Liver (tissue), 9 donors: ENCODE measurements around the gene STXBP1. TPM values are rescaled to one million over a fixed set of nuclear protein-coding genes. Genes with fewer than 3 reads are reported as not detected.
"Not testable (repeated sequence)": the region's sequence is repeated elsewhere in the genome, so short reads cannot be mapped to it uniquely, and the experiment has no call there.

Source experiments
- DNase-seq: peaks from one replicate; pipeline ENCODE4 v3.0.0-alpha.2; 2017; ENCODE audit warnings: low spot score
- H3K27ac ChIP-seq, 2 donors: one replicate each; pipeline ENCODE4 v1.7.0; 2013; ENCODE audit warnings: inconsistent platforms in 2 of 2, low read length in 2 of 2, control low read depth in 1 of 2, low read depth in 1 of 2, mild to moderate bottlenecking in 1 of 2
- H3K27me3 ChIP-seq, 4 donors: one replicate each; pipeline versions ENCODE4 v1.6.1 to v1.7.0; 2013; ENCODE audit warnings: low read length in 3 of 4, inconsistent platforms in 1 of 4, mild to moderate bottlenecking in 1 of 4, moderate library complexity in 1 of 4; ENCODE audit not compliant: control insufficient read depth in 4 of 4, insufficient read depth in 4 of 4
- H3K36me3 ChIP-seq, 4 donors: one replicate each; pipeline versions ENCODE4 v1.6.1 to v1.7.0; 2013; ENCODE audit warnings: low read length in 3 of 4, mild to moderate bottlenecking in 3 of 4, low read depth in 1 of 4, moderate library complexity in 1 of 4; ENCODE audit not compliant: control insufficient read depth in 4 of 4, insufficient read depth in 3 of 4
- H3K4me1 ChIP-seq, 4 donors: one replicate each; pipeline versions ENCODE4 v1.6.1 to v1.7.0; 2013; ENCODE audit warnings: low read length in 3 of 4, mild to moderate bottlenecking in 3 of 4, moderate library complexity in 1 of 4; ENCODE audit not compliant: control insufficient read depth in 4 of 4, insufficient read depth in 4 of 4
- H3K4me3 ChIP-seq, 3 donors: one replicate each; pipeline versions ENCODE4 v1.6.1 to v1.7.0; 2013; ENCODE audit warnings: low read length in 3 of 3, control low read depth in 1 of 3, low read depth in 1 of 3, mild to moderate bottlenecking in 1 of 3
- H3K9ac ChIP-seq, 2 donors: one replicate each; pipeline ENCODE4 v1.7.0; 2013; ENCODE audit warnings: low read length in 2 of 2, mild to moderate bottlenecking in 2 of 2, moderate library complexity in 2 of 2, control low read depth in 1 of 2, low read depth in 1 of 2
- H3K9me3 ChIP-seq, 4 donors: one replicate each; pipeline versions ENCODE4 v1.6.1 to v1.7.0; 2013; ENCODE audit warnings: low read length in 3 of 4; ENCODE audit not compliant: control insufficient read depth in 4 of 4
- EGR1 ChIP-seq, 2 donors: IDR thresholded peaks; 2 replicates each; pipeline ENCODE4 v1.6.1; 2016 to 2018; ENCODE audit warnings: antibody characterized with exemption in 2 of 2, low read depth in 2 of 2
- FOXA1 ChIP-seq: IDR thresholded peaks from 2 replicates; pipeline ENCODE4 v1.6.1; 2016; ENCODE audit warnings: antibody characterized with exemption
- FOXA2 ChIP-seq: IDR thresholded peaks from 2 replicates; pipeline ENCODE4 v1.6.1; 2016; ENCODE audit warnings: antibody characterized with exemption
- GABPA ChIP-seq, 2 donors: IDR thresholded peaks in 1 of 2; conservative IDR thresholded peaks in 1 of 2; 2 replicates each; pipeline ENCODE4 v1.6.1; 2016; ENCODE audit warnings: antibody characterized with exemption in 2 of 2, mild to moderate bottlenecking in 1 of 2, moderate library complexity in 1 of 2
- HNF4A ChIP-seq, 2 donors: conservative IDR thresholded peaks; 2 replicates each; pipeline ENCODE4 v1.6.1; 2016; ENCODE audit warnings: antibody characterized with exemption in 2 of 2, mild to moderate bottlenecking in 2 of 2
- HNF4G ChIP-seq: IDR thresholded peaks from 2 replicates; pipeline ENCODE4 v1.6.1; 2016; ENCODE audit warnings: antibody characterized with exemption
- JUND ChIP-seq, 2 donors: IDR thresholded peaks; 2 replicates each; pipeline ENCODE4 v1.6.1; 2016; ENCODE audit warnings: antibody characterized with exemption in 2 of 2
- NR2F2 ChIP-seq: IDR thresholded peaks from 2 replicates; pipeline ENCODE4 v1.6.1; 2016; ENCODE audit warnings: antibody characterized with exemption
- RAD21 ChIP-seq, 2 donors: IDR thresholded peaks; 2 replicates each; pipeline ENCODE4 v1.6.1; 2016; ENCODE audit warnings: antibody characterized with exemption in 2 of 2, mild to moderate bottlenecking in 2 of 2
- RXRA ChIP-seq, 2 donors: IDR thresholded peaks; 2 replicates each; pipeline ENCODE4 v1.6.1; 2017 to 2018; ENCODE audit warnings: antibody characterized with exemption in 2 of 2, mild to moderate bottlenecking in 1 of 2
- SP1 ChIP-seq: IDR thresholded peaks from 2 replicates; pipeline ENCODE4 v1.6.1; 2018; ENCODE audit warnings: antibody characterized with exemption, mild to moderate bottlenecking
- TAF1 ChIP-seq: conservative IDR thresholded peaks from 2 replicates; pipeline ENCODE4 v1.6.1; 2016; ENCODE audit warnings: antibody characterized with exemption, mild to moderate bottlenecking
- YY1 ChIP-seq: IDR thresholded peaks from 2 replicates; pipeline ENCODE4 v1.6.1; 2016; ENCODE audit warnings: antibody characterized with exemption, mild to moderate bottlenecking
- WGBS: extraction: QIAGEN DNeasy Blood & Tissue Kit; methylation state at CpG from one replicate; pipeline ENCODE4 v1.1.7; 2013; 5-methylcytosine and 5-hydroxymethylcytosine counted together
- polyA plus RNA-seq, 2 donors: library from polyadenylated mRNA; stranded (reverse) in 1 of 2; unstranded in 1 of 2; fragments of 200-250 nt in 1 of 2; fragments of >200 nt in 1 of 2; fragmentation: Nextera tagmentation in 1 of 2; extraction: Ambion mirVana in 1 of 2; gene quantifications; one replicate each; pipeline versions ENCODE4 v1.2.1 to v1.2.3, GENCODE V29; 2013 to 2015
- total RNA-seq, 2 donors: library from RNA; depleted of rRNA; stranded (reverse); fragments of >200 nt; gene quantifications; one replicate each; pipeline ENCODE4 v1.2.3, GENCODE V29; 2014
- TF ChIP-seq, protein P1 (sequence below): IDR thresholded peaks from 2 replicates; pipeline ENCODE4 v1.6.1; 2016; ENCODE audit warnings: antibody characterized with exemption
- TF ChIP-seq, protein P2 (sequence below): IDR thresholded peaks from 2 replicates; pipeline ENCODE4 v1.6.1; 2016; ENCODE audit warnings: antibody characterized with exemption, mild to moderate bottlenecking
- TF ChIP-seq, protein P3 (sequence below): IDR thresholded peaks from 2 replicates; pipeline ENCODE4 v1.6.1; 2016; ENCODE audit warnings: antibody characterized with exemption
- TF ChIP-seq, protein P4 (sequence below): IDR thresholded peaks from 2 replicates; pipeline ENCODE4 v1.6.1; 2016; ENCODE audit warnings: antibody characterized with exemption
- donor health status: healthy.
- donor health status: healthy.
- donor health status: healthy.
- donor health status: healthy.
- donor health status: healthy.

The STXBP1 gene
- total and polyA plus RNA-seq, 4 donors: 1.7 to 4.6 (median 2.3) TPM

DNA sequence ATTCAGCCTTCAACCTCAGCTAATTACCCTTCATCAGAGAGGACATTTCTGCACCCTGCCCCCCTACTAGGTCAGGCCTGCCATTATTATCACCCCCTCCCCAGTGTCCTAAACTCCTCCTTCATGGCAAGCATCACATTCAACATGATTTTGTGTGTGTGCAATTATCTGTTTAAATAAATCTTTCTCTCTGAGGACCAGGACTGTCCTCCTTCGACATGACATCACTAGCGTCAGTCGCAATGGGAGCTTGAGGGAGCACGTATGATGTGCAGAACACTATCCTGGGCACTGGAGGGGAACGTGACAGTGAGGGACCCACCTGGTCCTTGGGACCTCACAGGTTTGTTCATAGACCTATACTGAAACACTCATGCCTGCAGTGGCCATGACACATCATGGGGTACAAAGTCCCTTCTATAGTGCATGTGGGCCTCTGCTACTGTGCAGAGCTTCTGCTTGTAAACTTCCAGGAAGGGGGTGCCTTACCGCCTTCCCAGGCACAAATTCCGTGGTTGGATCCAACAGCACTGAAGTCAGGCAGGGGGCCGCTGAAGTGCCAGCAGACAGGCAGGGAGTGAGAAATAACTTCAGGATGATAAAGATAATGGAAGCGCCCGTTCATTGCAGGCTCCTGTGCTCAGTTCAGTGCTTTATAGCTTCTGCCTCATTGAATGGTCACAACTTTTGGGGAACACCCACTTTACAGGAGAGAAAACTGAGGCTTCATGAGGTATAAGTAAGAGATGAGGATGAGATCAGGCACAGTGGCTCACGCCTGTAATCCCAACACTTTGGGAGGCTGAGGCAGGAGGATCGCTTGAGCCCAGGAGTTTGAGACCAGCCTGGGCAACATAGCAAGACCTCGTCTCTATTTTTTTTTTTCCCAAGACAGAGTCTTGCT, 36.0 kb upstream of the STXBP1 start (continued):
- TF ChIP-seq EGR1 (IDR thresholded peaks at IDR 0.05; ENCODE audit: low read depth in 2 of 2) (no peak), JUND (IDR thresholded peaks at IDR 0.05) (no peak), GABPA (IDR thresholded peaks at IDR 0.05 in 1 of 2, conservative IDR thresholded peaks at IDR 0.05 in 1 of 2) (no peak), NR2F2 (no peak), HNF4A (conservative IDR thresholded peaks at IDR 0.05) (no peak), FOXA1 (no peak), RXRA (IDR thresholded peaks at IDR 0.05) (no peak)
- TF ChIP-seq, protein P1, sequence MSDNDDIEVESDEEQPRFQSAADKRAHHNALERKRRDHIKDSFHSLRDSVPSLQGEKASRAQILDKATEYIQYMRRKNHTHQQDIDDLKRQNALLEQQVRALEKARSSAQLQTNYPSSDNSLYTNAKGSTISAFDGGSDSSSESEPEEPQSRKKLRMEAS: no peak

DNA sequence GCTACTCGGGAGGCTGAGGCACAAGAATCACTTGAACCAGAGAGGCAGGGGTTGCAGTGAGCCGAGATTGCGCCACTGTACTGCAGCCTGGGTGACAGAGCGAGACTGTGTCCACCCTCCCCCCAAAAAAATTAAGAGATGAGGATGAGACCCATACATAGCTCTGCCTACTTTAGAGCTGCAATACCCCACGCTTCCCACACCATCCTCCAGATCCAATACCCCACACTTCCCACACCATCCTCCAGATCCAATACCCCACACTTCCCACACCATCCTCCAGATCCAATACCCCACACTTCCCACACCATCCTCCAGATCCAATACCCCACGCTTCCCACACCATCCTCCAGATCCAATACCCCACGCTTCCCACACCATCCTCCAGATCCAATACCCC, 34.9 kb upstream of the STXBP1 start:
- not testable (repeated sequence) for H3K9me3 ChIP-seq, H3K27ac ChIP-seq, H3K36me3 ChIP-seq, DNase-seq, H3K9ac ChIP-seq, H3K4me3 ChIP-seq, H3K27me3 ChIP-seq, H3K4me1 ChIP-seq
- WGBS: 95% methylated on average over 7 of the region's 7 CpGs

DNA sequence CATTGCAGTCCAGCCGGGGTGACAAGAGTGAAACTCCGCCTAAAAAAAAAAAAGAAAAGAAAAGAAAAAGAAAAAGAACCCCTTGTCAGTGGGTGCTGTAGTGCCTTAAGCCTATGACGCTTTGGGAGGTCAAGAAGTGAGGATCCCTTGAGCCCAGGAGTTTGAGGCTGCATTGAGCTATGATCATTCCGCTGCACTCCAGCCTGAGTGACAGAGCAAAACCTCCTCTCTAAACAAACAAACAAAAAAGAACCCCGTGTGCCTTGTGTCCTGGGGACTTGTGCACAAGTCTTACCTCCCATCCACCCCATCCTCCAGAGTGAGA, 33.5 kb upstream of the STXBP1 start:
- WGBS: 46% methylated on average over 5 of the region's 5 CpGs
- Histone ChIP-seq H3K27me3 (no peaks in the 10 kb centered on the region), H3K4me3 (no peak overlapping the region), H3K9me3 (no peaks in the 10 kb centered on the region), H3K36me3 (no peaks in the 10 kb centered on the region), H3K9ac (no peak overlapping the region), H3K27ac (peak overlapping the region; percentile 41 to 85), H3K4me1 (peaks cover 0 to 2% (median 0%) of the 10 kb centered on the region in 4 donors)
- no peak for DNase-seq
- TF ChIP-seq GABPA (IDR thresholded peaks at IDR 0.05 in 1 of 2, conservative IDR thresholded peaks at IDR 0.05 in 1 of 2): no peak
- TF ChIP-seq HNF4G: no peak
- TF ChIP-seq JUND (IDR thresholded peaks at IDR 0.05): no peak
- TF ChIP-seq FOXA2: no peak
- TF ChIP-seq RAD21 (IDR thresholded peaks at IDR 0.05): no peak
- TF ChIP-seq TAF1: no peak

DNA sequence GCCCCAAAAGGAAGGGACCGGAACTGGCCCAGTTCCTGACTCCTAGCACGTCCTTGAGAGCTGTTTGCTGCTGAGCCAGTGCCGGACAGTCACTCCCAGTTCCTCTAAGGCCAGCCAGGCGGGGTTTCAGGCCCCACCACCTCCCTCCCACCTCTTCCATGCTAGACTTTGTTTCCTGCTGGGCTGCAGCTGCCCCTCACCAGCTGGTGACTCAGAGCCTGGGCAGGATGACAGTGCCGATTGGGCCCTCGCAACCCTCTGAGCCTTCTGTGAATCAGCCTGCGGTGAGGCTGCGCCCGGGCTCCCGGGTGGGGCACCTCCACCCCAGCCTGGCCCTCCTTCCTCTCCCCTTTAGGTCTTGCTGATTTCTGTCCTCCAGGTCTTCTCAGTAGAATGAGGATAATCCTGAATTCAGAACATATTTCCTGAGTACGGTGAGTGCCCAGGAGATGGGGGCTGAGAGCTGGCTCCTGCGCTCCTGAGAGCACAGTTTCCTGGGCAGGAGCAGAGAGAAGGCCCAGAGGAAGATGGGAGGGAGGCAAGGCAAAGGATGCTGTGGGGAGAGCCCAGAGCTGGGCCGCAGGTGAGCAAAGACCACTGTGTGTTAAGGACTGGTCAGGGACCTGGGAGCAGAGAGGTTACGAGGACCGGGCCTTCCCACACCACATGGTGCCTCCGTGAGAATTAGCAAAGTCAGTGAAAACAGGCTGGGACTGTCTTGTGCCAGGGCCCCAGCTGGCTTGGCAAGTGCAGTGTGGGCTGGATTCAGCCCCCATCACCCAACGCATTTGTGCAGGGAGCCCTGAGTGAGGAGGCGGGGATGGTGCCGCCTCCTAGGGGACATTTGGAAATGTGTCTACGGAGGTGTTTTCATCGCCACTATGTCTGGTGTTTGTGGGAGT, 32.9 kb upstream of the STXBP1 start:
- no peak for DNase-seq
- Histone ChIP-seq H3K27me3 (no peaks in the 10 kb centered on the region), H3K9ac (peak overlapping the region; percentile 5 to 47), H3K4me1 (peaks cover 0 to 2% (median 0%) of the 10 kb centered on the region in 4 donors), H3K4me3 (no peak overlapping the region), H3K9me3 (no peaks in the 10 kb centered on the region), H3K36me3 (no peaks in the 10 kb centered on the region), H3K27ac (peak overlapping the region; percentile 62 to 85)
- WGBS: 62% methylated on average over 21 of the region's 21 CpGs
- TF ChIP-seq HNF4A (conservative IDR thresholded peaks at IDR 0.05) (no peak), SP1 (peak; percentile 31), YY1 (no peak), JUND (IDR thresholded peaks at IDR 0.05) (peak; percentile 61 to 85), HNF4G (no peak), NR2F2 (peak; percentile 61), RXRA (IDR thresholded peaks at IDR 0.05) (peak in 1 of 2 donors; percentile 7), EGR1 (IDR thresholded peaks at IDR 0.05; ENCODE audit: low read depth in 2 of 2) (no peak), FOXA1 (no peak)
- TF ChIP-seq, protein P1: no peak
- TF ChIP-seq, protein P2, sequence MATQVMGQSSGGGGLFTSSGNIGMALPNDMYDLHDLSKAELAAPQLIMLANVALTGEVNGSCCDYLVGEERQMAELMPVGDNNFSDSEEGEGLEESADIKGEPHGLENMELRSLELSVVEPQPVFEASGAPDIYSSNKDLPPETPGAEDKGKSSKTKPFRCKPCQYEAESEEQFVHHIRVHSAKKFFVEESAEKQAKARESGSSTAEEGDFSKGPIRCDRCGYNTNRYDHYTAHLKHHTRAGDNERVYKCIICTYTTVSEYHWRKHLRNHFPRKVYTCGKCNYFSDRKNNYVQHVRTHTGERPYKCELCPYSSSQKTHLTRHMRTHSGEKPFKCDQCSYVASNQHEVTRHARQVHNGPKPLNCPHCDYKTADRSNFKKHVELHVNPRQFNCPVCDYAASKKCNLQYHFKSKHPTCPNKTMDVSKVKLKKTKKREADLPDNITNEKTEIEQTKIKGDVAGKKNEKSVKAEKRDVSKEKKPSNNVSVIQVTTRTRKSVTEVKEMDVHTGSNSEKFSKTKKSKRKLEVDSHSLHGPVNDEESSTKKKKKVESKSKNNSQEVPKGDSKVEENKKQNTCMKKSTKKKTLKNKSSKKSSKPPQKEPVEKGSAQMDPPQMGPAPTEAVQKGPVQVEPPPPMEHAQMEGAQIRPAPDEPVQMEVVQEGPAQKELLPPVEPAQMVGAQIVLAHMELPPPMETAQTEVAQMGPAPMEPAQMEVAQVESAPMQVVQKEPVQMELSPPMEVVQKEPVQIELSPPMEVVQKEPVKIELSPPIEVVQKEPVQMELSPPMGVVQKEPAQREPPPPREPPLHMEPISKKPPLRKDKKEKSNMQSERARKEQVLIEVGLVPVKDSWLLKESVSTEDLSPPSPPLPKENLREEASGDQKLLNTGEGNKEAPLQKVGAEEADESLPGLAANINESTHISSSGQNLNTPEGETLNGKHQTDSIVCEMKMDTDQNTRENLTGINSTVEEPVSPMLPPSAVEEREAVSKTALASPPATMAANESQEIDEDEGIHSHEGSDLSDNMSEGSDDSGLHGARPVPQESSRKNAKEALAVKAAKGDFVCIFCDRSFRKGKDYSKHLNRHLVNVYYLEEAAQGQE: no peak
- TF ChIP-seq, protein P3, sequence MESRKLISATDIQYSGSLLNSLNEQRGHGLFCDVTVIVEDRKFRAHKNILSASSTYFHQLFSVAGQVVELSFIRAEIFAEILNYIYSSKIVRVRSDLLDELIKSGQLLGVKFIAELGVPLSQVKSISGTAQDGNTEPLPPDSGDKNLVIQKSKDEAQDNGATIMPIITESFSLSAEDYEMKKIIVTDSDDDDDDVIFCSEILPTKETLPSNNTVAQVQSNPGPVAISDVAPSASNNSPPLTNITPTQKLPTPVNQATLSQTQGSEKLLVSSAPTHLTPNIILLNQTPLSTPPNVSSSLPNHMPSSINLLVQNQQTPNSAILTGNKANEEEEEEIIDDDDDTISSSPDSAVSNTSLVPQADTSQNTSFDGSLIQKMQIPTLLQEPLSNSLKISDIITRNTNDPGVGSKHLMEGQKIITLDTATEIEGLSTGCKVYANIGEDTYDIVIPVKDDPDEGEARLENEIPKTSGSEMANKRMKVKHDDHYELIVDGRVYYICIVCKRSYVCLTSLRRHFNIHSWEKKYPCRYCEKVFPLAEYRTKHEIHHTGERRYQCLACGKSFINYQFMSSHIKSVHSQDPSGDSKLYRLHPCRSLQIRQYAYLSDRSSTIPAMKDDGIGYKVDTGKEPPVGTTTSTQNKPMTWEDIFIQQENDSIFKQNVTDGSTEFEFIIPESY: no peak
- TF ChIP-seq, protein P4, sequence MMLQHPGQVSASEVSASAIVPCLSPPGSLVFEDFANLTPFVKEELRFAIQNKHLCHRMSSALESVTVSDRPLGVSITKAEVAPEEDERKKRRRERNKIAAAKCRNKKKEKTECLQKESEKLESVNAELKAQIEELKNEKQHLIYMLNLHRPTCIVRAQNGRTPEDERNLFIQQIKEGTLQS: no peak
